DND-41 (cell line): Measurements from ENCODE around the gene MSL2.
"Not testable (repeated sequence)": the region's sequence is repeated elsewhere in the genome, so short reads cannot be mapped to it uniquely, and the experiment has no call there.

ENCODE experiments used
- ATAC-seq: fragments of 200-7000 bp; cut with Tn5 transposase; 3 replicates; pipeline ENCODE4 v1.9.1; 2021; ENCODE audit warnings: low read depth; ENCODE audit not compliant: insufficient read depth
- DNase-seq: peaks from one replicate; pipeline ENCODE4 v3.0.0-alpha.2; 2020
- H2AFZ ChIP-seq: 2 replicates; pipeline ENCODE4 v1.6.0; 2012; ENCODE audit warnings: low read depth, low read length
- H3K27ac ChIP-seq: 2 replicates; pipeline ENCODE4 v1.5.1; 2012; ENCODE audit warnings: low read length, inconsistent platforms
- H3K27me3 ChIP-seq: fragments of 200-600 bp; sonication (generic); 2 replicates; pipeline ENCODE4 v1.6.0; 2012; ENCODE audit warnings: low read length, mild to moderate bottlenecking, inconsistent platforms; ENCODE audit not compliant: insufficient read depth, poor library complexity
- H3K36me3 ChIP-seq: 2 replicates; pipeline ENCODE4 v1.5.1; 2012; ENCODE audit warnings: low read length, inconsistent platforms; ENCODE audit not compliant: insufficient read depth
- H3K4me1 ChIP-seq: 2 replicates; pipeline ENCODE4 v1.5.1; 2012; ENCODE audit warnings: mild to moderate bottlenecking, low read length; ENCODE audit not compliant: insufficient read depth
- H3K4me2 ChIP-seq: 2 replicates; pipeline ENCODE4 v1.6.0; 2012; ENCODE audit warnings: mild to moderate bottlenecking, moderate library complexity, low read length, inconsistent platforms; ENCODE audit not compliant: insufficient read depth
- H3K4me3 ChIP-seq, 2 experiments: fragments of 200-600 bp in 1 of 2; shearing (Covaris generic) in 1 of 2; 2 replicates each; pipeline ENCODE4 v1.5.1; 2012 to 2016; ENCODE audit warnings: inconsistent platforms in 2 of 2, low read length in 2 of 2, mild to moderate bottlenecking in 2 of 2, low read depth in 1 of 2, moderate library complexity in 1 of 2
- H3K79me2 ChIP-seq: 2 replicates; pipeline ENCODE4 v1.6.0; 2012; ENCODE audit warnings: low read length, inconsistent platforms; ENCODE audit not compliant: insufficient read depth
- H3K9ac ChIP-seq: 2 replicates; pipeline ENCODE4 v1.6.0; 2012; ENCODE audit warnings: low read depth, mild to moderate bottlenecking, inconsistent platforms, low read length, moderate library complexity
- H3K9me3 ChIP-seq: 2 replicates; pipeline ENCODE4 v1.5.1; 2012; ENCODE audit warnings: low read length, moderate library complexity, mild to moderate bottlenecking, inconsistent platforms; ENCODE audit not compliant: insufficient read depth, severe bottlenecking
- H4K20me1 ChIP-seq: 2 replicates; pipeline ENCODE4 v1.6.0; 2012; ENCODE audit warnings: low read length; ENCODE audit not compliant: insufficient read depth
- CTCF ChIP-seq: IDR thresholded peaks from 2 replicates; pipeline ENCODE4 v1.5.1; 2012; ENCODE audit warnings: borderline replicate concordance, low read length, moderate library complexity, mild to moderate bottlenecking; ENCODE audit not compliant: poor library complexity, severe bottlenecking; ENCODE audit errors: extremely low read depth
- EZH2 ChIP-seq: IDR thresholded peaks from 3 replicates; pipeline ENCODE4 v1.6.1; 2012; ENCODE audit warnings: borderline replicate concordance, low read depth, mild to moderate bottlenecking, moderate library complexity, low read length, inconsistent platforms; ENCODE audit not compliant: severe bottlenecking

The MSL2 gene

DNA sequence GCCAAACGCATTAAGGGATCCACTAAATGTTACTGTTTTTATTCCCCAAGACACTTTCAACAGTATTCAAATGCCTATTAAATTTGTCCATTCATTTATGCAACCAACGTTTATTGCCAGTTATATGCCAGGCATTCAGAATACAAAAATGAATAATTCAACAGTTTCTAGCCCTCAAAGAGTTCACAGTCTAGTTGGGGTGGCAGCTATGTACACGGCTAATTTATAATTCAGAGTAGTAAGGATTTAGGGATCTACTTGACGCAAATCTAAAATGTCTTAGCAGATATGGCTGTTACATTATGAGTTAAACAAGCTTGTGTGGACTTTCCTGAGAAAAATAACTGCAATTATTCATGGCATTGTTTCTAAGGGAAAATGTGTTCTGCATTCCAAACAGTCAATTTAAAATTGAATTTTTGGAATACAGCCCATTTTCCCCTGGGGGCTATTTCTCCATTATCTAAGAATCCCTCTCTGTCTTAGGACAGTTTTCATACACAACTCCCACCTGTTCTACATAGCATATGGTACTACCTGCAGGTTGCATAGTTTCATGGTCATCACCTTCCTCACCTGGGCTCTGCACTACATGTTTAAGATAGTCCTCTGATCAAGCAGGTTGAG is 11.5 kb upstream of the MSL2 start:
- Histone ChIP-seq H3K27me3 (no peaks in the 10 kb centered on the region), H3K36me3 (no peaks in the 10 kb centered on the region), H3K27ac (no peak overlapping the region), H3K4me2 (no peak overlapping the region), H3K4me3 (no peak overlapping the region), H3K79me2 (no peaks in the 10 kb centered on the region), H3K9ac (no peak overlapping the region), H3K9me3 (no peaks in the 10 kb centered on the region), H4K20me1 (no peaks in the 10 kb centered on the region), H2AFZ (no peak overlapping the region), H3K4me1 (no peaks in the 10 kb centered on the region)
- no peak for DNase-seq
- no peak for TF ChIP-seq EZH2
- TF ChIP-seq CTCF = no peak
- no peak for ATAC-seq

DNA sequence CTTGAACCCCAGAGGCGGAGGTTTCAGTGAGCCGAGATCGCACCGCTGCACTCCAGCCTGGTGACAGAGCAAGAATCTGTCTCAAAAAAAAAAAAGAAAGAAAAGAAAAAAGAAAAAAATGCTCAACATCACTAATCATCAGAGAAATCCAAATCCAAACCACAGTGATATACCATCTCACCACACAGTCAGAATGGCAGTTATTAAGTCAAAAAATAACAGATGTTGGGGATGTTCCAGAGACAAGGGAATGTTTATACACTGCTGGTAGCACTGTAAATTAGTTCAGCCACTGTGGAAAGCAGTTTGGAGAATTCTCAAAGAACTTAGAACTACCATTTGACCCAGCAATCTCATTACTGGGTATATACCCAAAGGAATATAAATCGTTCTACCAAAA is 3.1 kb upstream of the MSL2 start:
- H3K9me3 ChIP-seq, H3K9ac ChIP-seq, H3K4me3 ChIP-seq, H3K4me2 ChIP-seq, H3K27me3 ChIP-seq, ATAC-seq, H2AFZ ChIP-seq: not testable (repeated sequence)
- H3K36me3 ChIP-seq = peaks cover 13% of the 10 kb centered on the region
- H3K79me2 ChIP-seq = peaks cover 36% of the 10 kb centered on the region
- peaks cover 10% of the 10 kb centered on the region for H4K20me1 ChIP-seq
- peaks cover 32% of the 10 kb centered on the region for H3K4me1 ChIP-seq
- peak; percentile 44 for DNase-seq
- peak overlapping the region; percentile 99 for H3K27ac ChIP-seq

DNA sequence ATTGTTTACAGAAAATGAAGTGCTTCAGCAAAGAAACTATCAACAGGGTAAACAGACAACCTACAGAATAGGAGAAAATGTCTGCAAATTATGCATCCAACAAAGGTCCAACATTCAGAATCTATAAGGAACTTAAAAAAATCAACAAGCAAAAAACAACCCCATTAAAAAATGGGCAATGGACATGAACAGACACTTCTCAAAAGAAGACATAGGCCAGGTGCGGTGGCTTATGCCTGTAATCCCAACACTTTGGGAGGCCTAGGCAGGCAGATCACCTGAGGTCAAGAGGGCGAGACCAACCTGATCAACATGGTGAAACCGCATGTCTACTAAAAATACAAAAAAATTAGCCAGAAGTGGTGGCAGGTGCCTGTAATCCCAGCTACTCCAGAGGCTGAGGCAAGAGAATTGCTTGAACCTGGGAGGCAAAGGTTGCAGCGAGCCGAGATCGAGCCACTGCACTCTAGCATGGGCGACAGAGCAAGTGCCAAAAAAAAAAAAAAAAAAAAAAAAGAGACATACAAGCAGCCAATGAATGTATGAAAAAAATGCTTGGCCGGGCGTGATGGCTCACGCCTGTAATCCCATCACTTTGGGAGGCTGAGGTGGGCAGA is 2.4 kb upstream of the MSL2 start:
- H2AFZ ChIP-seq, DNase-seq, H3K27me3 ChIP-seq, ATAC-seq, H3K9me3 ChIP-seq: not testable (repeated sequence)
- peaks cover 32% of the 10 kb centered on the region for H3K4me1 ChIP-seq
- H3K4me2 ChIP-seq = 0 out of 2 replicates have a peak overlapping the region, but pooled peaks have one; percentile 82
- H4K20me1 ChIP-seq = peaks cover 17% of the 10 kb centered on the region
- H3K4me3 ChIP-seq = 0 out of 4 replicates have a peak overlapping the region, but pooled peaks of 1 of the 2 experiments have one; percentile 12
- H3K9ac ChIP-seq = peak overlapping the region; percentile 96
- peak overlapping the region; percentile 99 for H3K27ac ChIP-seq
- H3K79me2 ChIP-seq = peaks cover 43% of the 10 kb centered on the region
- H3K36me3 ChIP-seq = peaks cover 19% of the 10 kb centered on the region

DNA sequence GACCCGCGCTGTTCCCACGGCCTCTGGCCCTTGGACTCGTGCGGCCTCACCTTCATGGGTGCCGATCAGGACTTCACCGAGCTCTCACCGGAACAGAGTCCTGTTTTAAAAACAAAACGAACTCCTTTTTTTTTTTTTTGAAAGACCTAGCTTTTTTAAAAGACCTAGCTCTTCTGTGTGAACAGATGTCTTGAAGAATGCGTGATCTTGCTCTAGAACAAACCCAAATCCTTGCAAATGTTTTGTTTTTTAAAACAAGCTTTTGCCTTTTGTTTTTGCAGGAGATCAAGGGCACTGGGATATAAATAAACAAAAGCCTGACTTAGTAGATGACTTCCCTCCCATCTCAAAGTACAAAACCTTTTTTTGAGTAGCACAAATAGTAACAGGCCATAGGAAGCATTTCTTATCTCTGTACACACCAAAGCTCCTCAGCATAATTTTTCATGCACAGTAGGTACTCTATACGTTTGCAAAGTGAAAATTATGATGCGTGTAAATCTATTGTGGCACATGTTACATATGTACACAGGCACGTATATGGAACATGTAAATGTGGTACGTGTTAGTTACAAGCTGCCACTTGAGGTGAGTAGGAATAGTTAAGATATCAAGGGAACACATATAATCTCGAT is 1.1 kb upstream of the MSL2 start:
- Histone ChIP-seq H3K4me1 (peaks cover 39% of the 10 kb centered on the region), H3K9ac (peak overlapping the region; percentile 96), H3K4me2 (peak overlapping the region; percentile 82), H3K4me3 (peak overlapping the region; percentile 30 to 75), H4K20me1 (peaks cover 30% of the 10 kb centered on the region), H3K27me3 (no peaks in the 10 kb centered on the region), H3K36me3 (peaks cover 30% of the 10 kb centered on the region), H3K27ac (peak overlapping the region; percentile 99), H2AFZ (peak overlapping the region; percentile 80), H3K9me3 (peaks cover 4% of the 10 kb centered on the region), H3K79me2 (peaks cover 56% of the 10 kb centered on the region)
- TF ChIP-seq EZH2 (no peak), CTCF (no peak)
- DNase-seq (no peak), ATAC-seq (no peak)
